NOMO-1 treated with dmso at 0.1 percent for 144 hours (cell line): ENCODE results near the gene HTR3A.

Experiments
- DNase-seq: peaks from one replicate; lab custom pipeline; 2025; ENCODE audit not compliant: unreplicated experiment; lab: John Stamatoyannopoulos, UW

Gene HTR3A

GRCh38 chr11:113977701-113978100 lies 2.8 kb downstream of the HTR3A start:
- DNase-seq, result no peak

DNA sequence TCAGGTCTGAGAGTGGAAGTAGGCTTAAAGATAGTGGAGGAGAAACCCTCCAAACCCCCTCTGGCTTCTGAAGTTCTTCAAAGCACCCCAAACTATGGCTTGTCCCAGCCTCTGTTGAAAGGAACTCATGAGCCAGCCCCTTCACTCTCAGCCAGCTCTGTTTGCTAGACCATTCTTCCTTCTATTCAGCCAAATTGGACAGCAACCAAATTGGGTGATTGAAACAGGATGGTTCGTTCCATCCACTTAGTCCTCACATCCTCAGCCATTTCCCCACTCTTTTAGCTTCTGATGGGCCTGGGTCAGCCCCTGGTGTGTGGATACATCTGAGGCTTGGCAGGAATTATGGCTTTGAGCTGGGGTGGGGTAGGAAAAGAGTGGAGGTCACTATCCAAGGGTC lies 4.5 kb downstream of the HTR3A start:
- DNase-seq, result no peak

DNA sequence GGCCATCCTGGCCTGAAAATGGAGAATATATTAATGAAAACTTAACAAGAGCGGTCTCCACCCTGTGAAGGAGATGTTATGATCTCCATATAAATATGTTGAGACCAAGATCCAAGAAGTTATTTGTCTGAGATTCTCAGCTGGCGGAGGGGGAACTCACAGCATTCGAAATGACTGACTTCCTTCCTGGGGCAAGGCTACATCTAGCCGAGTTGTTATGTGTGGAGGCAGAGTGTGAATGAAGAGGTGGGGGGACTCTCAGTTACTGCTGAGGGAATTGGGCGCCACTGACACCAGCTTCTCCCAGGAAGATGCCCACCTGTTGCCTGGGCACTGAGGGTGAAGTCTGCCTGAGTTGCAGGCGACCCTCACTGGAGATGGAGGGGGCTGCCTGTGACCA lies 5.9 kb downstream of the HTR3A start:
- DNase-seq, result no peak

DNA sequence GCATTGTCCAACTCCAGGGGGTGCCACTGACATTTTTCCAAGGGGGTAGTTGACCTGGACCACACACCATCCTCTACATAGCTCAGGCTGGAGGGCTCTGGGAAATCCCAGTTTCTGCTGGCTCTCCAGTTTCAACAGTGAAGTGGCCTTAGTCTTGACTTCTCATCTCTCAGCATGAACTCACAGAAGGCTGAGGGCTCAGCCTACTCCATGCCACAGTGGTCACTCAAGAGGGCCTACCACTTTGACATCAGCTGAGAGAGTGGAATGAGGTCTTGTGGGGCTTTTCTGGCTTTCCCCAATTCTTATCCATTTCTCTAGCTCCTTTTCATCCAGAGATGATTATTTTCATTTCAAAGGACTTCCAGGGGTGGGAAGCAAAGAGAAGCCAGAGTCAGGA lies 7.4 kb downstream of the HTR3A start:
- no peak for DNase-seq

DNA sequence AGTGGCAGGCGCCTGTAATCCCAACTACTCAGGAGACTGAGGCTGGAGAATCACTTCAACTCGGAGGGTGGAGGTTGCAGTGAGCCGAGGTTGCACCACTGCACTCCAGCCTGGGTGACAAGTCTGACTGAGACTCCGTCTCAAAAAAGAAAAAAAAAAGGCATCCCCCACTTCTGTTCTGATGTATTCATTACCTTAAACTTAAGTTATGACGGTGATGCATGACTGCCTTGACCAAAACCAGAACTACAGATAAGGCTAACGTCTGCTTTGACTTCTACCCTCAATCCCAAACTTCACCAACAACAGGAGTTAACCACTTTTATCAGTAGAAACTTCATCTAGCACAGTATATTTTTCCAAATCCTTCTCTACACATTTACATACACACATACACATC lies 9.9 kb downstream of the HTR3A start:
- no peak for DNase-seq

DNA sequence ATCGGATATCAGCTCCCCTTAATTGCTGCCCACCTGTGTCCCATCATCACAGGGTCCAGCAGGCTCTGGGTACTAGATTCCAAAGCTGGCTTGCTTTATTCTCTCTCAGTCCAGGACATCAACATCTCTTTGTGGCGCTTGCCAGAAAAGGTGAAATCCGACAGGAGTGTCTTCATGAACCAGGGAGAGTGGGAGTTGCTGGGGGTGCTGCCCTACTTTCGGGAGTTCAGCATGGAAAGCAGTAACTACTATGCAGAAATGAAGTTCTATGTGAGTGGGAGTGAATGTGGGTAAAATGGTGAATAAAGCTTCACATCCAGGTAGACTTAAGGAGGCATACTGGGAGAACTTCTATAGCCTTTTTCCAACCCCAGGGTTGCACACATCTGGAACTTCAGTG lies 11.0 kb downstream of the HTR3A start:
- DNase-seq, result no peak

- no peak for DNase-seq
Measured at GRCh38 chr11:113986351-113987140, 11.6 kb downstream of the HTR3A start.

DNA sequence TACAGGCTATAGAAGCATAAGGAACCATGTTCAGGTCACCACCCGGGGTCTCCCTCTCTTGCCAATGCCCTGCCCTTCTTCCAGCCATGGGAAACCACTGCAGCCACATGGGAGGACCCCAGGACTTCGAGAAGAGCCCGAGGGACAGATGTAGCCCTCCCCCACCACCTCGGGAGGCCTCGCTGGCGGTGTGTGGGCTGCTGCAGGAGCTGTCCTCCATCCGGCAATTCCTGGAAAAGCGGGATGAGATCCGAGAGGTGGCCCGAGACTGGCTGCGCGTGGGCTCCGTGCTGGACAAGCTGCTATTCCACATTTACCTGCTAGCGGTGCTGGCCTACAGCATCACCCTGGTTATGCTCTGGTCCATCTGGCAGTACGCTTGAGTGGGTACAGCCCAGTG lies 14.5 kb downstream of the HTR3A start:
- DNase-seq, result no peak

- DNase-seq, result no peak
Measured at GRCh38 chr11:113989916-113990315, 15.0 kb downstream of the HTR3A start.

DNA sequence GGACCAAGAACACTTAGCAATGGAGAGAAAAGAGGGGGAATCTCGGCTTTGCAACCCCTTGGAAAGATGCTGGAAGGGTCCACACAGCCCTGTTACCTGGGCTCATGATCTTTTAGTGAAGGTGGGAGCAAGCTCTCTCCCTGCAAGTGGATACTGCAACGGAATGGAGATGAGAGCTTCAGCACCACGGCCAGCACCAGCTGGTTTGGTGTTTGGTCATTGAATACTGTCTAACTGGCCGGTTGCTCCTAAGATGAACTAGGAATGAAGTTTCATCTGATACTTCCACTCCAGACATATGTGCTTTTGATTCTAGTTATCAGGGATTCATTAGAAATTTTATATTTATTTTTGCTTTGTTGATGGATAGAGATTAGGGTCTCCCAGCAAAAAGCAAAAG lies 16.3 kb downstream of the HTR3A start:
- no peak for DNase-seq

DNA sequence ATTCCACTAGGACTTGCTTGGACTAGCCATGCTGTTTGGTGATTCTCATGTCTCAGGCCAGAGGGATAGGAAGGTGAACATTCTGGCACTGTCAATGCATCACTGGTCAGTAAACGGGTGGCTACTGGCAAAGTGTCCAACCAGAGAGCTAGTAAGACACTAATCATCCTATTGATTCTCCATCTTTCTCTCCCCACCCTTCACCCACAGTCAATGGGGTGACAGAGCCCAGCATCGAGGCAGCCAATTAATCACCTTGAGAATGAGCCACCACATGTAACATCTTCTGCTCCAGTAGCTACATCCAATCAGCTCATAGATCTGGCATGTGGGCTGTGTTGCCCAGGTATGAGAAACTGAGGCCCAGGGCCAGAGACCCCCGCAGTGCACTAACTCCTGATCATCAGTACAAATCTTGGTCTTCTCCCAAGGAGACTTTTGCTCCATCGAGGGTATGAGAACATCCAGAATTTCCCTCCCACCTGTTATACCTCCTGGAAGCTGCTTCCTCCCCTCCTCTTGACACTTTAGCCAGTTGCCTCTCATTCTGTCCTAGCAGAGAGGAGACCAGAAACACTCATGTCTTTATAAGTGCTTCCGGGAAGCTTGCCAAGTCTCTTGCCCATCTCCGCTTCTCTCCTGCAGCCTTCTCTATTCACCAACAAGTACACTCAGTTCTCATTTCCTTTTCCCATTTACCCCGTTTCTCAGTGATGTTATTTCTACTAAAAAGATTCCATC lies 17.0 kb downstream of the HTR3A start:
- no peak for DNase-seq

GRCh38 chr11:113992459-113993110 lies 17.7 kb downstream of the HTR3A start:
- DNase-seq, result no peak

DNA sequence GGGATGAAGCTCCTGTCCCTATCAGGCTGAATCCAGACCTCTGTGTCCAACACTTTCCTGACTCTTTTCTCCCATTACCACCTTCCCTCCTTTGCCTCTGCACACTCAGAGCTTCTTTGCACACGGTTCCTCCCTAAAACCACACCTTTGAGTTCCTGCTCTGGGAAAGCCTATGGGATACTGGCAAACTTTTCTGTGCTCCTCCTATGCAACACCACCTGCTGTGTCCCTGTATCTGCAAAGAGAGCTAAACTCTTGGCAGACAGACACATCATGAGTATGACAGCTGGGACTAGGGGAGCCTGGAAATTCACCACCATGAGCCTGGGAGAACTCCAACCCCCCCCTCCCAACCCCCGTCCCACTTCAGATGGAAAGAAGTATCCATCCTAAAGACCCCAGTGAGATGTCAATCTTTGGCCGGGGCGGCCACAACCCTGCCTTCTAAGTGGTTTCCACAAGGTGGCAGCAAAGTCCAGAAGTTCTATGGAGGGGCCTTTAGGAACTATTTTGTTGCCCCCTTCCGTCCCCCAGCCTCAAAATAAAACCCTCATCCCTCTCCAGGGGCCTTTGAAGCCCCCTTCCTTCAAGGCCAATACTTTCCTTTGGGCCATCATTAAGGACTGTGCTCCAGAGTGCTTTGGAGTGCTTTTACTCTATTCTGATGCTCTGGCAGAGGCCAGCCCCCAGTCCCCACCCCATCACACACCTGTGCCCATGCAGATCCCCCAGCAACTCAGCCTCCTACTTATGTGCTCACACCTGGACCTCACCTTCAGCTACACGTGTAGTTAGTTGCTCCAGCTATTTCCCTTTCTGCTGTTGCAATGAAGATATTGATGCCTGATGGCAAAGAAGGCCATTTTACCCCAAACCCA lies 19.4 kb downstream of the HTR3A start:
- no peak for DNase-seq

DNA sequence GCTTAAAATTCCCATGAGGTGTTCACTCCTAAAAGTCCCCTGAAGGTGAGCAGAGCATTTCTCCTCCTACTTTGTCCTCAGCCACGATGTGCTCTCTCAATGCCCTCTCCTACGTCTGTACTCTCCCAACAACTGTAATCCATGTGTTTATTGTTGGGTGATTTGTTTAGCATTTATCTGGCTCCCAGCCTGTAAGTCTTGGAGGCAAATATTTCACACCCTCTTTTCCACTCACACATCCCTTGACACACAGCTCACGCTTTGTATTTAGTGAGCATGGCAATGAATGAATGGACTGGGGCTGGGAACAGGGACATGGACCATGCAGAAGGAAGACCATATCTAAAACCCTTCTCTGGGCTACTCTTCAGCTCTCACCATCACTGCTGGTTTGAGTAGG lies 22.6 kb downstream of the HTR3A start:
- no peak for DNase-seq

DNA sequence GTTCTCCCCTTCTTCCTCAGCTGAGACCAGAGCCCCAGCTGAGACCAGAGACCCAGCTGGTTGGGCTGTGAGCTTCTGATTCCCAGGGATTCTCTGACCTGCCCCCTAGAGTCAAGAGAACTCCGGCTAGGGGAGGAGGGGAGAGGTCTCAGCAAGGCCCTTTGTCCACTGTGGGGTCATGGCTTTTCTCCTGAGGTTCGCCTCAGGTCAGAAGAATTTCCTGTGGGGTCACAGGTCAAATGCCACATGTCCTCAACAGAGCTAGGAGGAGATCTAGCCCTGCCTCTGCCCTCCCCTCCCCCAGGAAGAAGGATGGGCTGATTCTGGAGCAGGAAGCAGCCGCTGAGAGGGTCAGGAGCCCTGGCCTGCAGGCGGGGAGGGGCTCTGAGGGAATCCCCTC lies 23.7 kb downstream of the HTR3A start:
- no peak for DNase-seq

DNA sequence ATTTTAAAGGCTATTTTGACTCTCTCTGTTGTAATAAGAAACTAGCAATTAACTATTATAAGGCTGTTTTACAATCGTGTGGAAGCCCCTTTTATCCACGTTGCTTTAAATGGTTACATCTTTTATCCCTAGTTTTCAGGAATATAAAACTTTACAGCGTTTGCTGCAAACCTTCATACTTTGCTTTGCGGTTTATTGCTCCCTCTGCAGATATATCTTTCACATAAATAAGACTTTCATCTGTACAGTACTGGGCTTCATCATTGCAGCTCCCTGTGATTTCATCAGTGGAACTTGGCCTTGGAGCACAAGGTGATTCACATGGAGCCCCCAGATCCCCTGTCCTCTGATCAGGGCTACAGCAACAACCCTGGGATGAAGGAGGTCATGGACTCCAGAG lies 25.6 kb downstream of the HTR3A start:
- DNase-seq, result no peak

GRCh38 chr11:114001416-114001815 lies 26.5 kb downstream of the HTR3A start:
- no peak for DNase-seq

DNA sequence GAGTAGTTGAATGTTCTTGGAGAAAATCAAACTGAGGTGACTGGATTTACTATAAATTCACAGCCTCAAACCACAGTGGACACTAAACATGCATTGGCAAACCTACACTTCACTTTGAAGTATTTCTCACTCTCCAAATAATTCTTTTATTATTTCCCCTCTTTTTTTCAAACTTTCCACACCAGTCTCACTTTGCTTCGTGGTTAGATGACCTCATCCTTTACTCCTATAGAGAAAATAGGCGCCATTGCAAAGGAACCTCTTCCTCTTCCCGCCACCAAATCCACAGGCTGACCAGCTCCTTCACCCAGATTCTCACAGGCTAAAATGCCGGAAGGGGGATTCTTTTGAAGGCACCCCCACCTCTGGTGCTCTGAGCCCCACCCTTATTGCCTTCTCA lies 33.4 kb downstream of the HTR3A start:
- DNase-seq, result no peak

GRCh38 chr11:114010931-114011330 lies 36.0 kb downstream of the HTR3A start:
- no peak for DNase-seq

GRCh38 chr11:114011443-114011842 lies 36.5 kb downstream of the HTR3A start:
- no peak for DNase-seq

DNA sequence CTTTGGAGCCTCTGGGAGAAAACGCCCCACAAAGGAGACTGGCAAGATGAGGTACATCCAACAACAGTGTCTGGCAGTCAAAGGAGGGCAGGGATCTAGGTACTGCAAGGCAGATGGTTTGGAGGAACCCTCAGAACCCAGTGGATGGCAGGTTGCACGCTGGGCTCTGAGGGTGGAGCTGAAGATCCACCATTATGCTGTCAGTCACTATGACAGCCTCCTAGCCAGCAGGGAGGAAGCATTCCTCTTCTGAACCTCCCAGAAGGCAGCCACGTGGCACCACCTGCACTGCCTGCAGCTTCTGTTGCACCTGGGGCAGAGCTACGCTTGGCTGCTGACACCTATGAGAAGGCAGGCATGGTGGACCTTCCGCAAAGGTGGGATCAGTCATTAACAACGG lies 40.2 kb downstream of the HTR3A start:
- no peak for DNase-seq
